H1 (cell line): ENCODE results near the gene SLC6A2. TPM values are rescaled to one million over a fixed set of nuclear protein-coding genes. Genes with fewer than 3 reads are reported as not detected.

Experiments
- CTCF ChIA-PET: fragments of 300-600 bp; sonication (Branson Sonifier 250); formaldehyde crosslinking; loops from one replicate; lab custom pipeline; 2021; ENCODE audit not compliant: partially characterized antibody; lab: Charles Lee
- POLR2A ChIA-PET: fragments of 300-600 bp; sonication (Branson Sonifier 250); formaldehyde crosslinking; loops from one replicate; lab custom pipeline; 2021; ENCODE audit warnings: inconsistent platforms; ENCODE audit not compliant: partially characterized antibody; lab: Charles Lee
- DNase-seq, 2 experiments: peaks; one replicate each; pipeline versions ENCODE4 v3.0.0 to v3.0.0-alpha.2; 2010 to 2022; ENCODE audit warnings: low spot score in 2 of 2, low read depth in 1 of 2, mixed read lengths in 1 of 2
- FAIRE-seq: peaks from 2 replicates; lab custom pipeline; 2011; peaks lifted over from hg19 to GRCh38; lab: Jason Lieb, UNC
- H2AFZ ChIP-seq: 2 replicates; pipeline ENCODE4 v1.8.1; 2012; ENCODE audit warnings: low read length, inconsistent platforms
- H2AK5ac ChIP-seq: 2 replicates; pipeline ENCODE4 v1.6.1; 2013; ENCODE audit warnings: low read depth, low read length
- H2BK120ac ChIP-seq: replicated peaks from 2 replicates; pipeline ENCODE3; 2013; ENCODE audit warnings: low read depth, low read length, inconsistent platforms
- H2BK12ac ChIP-seq: 2 replicates; pipeline ENCODE4 v1.6.1; 2013; ENCODE audit warnings: low read depth, low read length
- H2BK15ac ChIP-seq: 2 replicates; pipeline ENCODE4 v1.6.1; 2013; ENCODE audit warnings: low read length
- H2BK20ac ChIP-seq: 2 replicates; pipeline ENCODE4 v1.6.1; 2013; ENCODE audit warnings: low read length
- H2BK5ac ChIP-seq: 2 replicates; pipeline ENCODE4 v1.6.1; 2013; ENCODE audit warnings: low read depth, low read length
- H3K14ac ChIP-seq: 2 replicates; pipeline ENCODE4 v1.6.1; 2013; ENCODE audit warnings: inconsistent platforms; ENCODE audit not compliant: insufficient read length
- H3K18ac ChIP-seq: 2 replicates; pipeline ENCODE4 v1.6.1; 2013; ENCODE audit warnings: low read length; ENCODE audit errors: extremely low read depth
- H3K23ac ChIP-seq: 2 replicates; pipeline ENCODE4 v1.6.1; 2013; ENCODE audit warnings: inconsistent platforms; ENCODE audit not compliant: insufficient read length
- H3K23me2 ChIP-seq: 2 replicates; pipeline ENCODE4 v1.6.1; 2013; ENCODE audit warnings: low read depth, low read length
- H3K27ac ChIP-seq: 2 replicates; pipeline ENCODE4 v1.6.1; 2011; ENCODE audit warnings: low read depth, low read length, inconsistent platforms
- H3K27me3 ChIP-seq, 4 experiments: replicated peaks in 1 of 4; 1 replicate in 1 of 4; 2 replicates in 3 of 4; pipeline versions ENCODE4 v1.6.1 to v1.8.1; 2011 to 2013; ENCODE audit warnings: low read length in 3 of 4, mild to moderate bottlenecking in 3 of 4, inconsistent platforms in 2 of 4, mixed read lengths in 2 of 4, moderate library complexity in 1 of 4; ENCODE audit not compliant: control insufficient read depth in 3 of 4, insufficient read depth in 3 of 4; ENCODE audit errors: extremely low read depth in 1 of 4
- H3K36me3 ChIP-seq, 4 experiments: 2 replicates each; pipeline versions ENCODE4 v1.6.1 to v1.8.1; 2011 to 2013; ENCODE audit warnings: mild to moderate bottlenecking in 4 of 4, low read length in 3 of 4, moderate library complexity in 2 of 4, control low read depth in 1 of 4, inconsistent platforms in 1 of 4; ENCODE audit not compliant: insufficient read depth in 4 of 4, control insufficient read depth in 2 of 4
- H3K4ac ChIP-seq: replicated peaks from 2 replicates; pipeline ENCODE3; 2013; ENCODE audit warnings: low read length, low read depth, mixed read lengths, inconsistent platforms; ENCODE audit not compliant: insufficient read length
- H3K4me1 ChIP-seq, 4 experiments: replicated peaks in 1 of 4; 1 replicate in 1 of 4; 2 replicates in 3 of 4; pipeline versions ENCODE4 v1.6.1 to v1.8.1; 2011 to 2013; ENCODE audit warnings: low read length in 3 of 4, inconsistent platforms in 2 of 4, mixed read lengths in 1 of 4; ENCODE audit not compliant: insufficient read depth in 4 of 4, control insufficient read depth in 3 of 4
- H3K4me2 ChIP-seq, 2 experiments: 2 replicates each; pipeline versions ENCODE4 v1.6.1 to v1.8.1; 2011 to 2013; ENCODE audit warnings: low read depth in 2 of 2, low read length in 2 of 2, control low read depth in 1 of 2, inconsistent platforms in 1 of 2, mild to moderate bottlenecking in 1 of 2; ENCODE audit not compliant: insufficient read depth in 1 of 2
- H3K4me3 ChIP-seq, 4 experiments: fragments of 200-600, 300-600 bp in 1 of 4; sonication (generic), shearing (Covaris generic), sonication (Bioruptor Twin) in 1 of 4; 2 replicates each; pipeline versions ENCODE4 v1.5.1 to v1.8.1; 2011 to 2016; ENCODE audit warnings: low read length in 4 of 4, low read depth in 3 of 4, control low read depth in 2 of 4, inconsistent platforms in 2 of 4, mild to moderate bottlenecking in 2 of 4, mixed read lengths in 1 of 4, moderate library complexity in 1 of 4; ENCODE audit not compliant: insufficient read depth in 2 of 4; ENCODE audit errors: extremely low read depth in 1 of 4
- H3K56ac ChIP-seq: replicated peaks from 2 replicates; pipeline ENCODE3; 2013; ENCODE audit warnings: low read depth, mild to moderate bottlenecking, mixed read lengths, low read length, inconsistent platforms; ENCODE audit not compliant: insufficient read length
- H3K79me1 ChIP-seq: 2 replicates; pipeline ENCODE4 v1.6.1; 2013; ENCODE audit warnings: low read depth, low read length, control low read depth
- H3K79me2 ChIP-seq, 2 experiments: 2 replicates each; pipeline versions ENCODE4 v1.6.1 to v1.8.1; 2012 to 2013; ENCODE audit warnings: low read length in 2 of 2, mild to moderate bottlenecking in 2 of 2, inconsistent platforms in 1 of 2; ENCODE audit not compliant: insufficient read depth in 2 of 2, control insufficient read depth in 1 of 2
- H3K9ac ChIP-seq, 4 experiments: replicated peaks in 1 of 4; 1 replicate in 1 of 4; 2 replicates in 3 of 4; pipeline versions ENCODE4 v1.6.1 to v1.8.1; 2011 to 2013; ENCODE audit warnings: low read depth in 3 of 4, low read length in 3 of 4, control low read depth in 2 of 4, mild to moderate bottlenecking in 2 of 4, moderate library complexity in 2 of 4, inconsistent platforms in 1 of 4; ENCODE audit errors: extremely low read depth in 1 of 4
- H3K9me3 ChIP-seq, 2 experiments: 2 replicates each; pipeline versions ENCODE4 v1.6.1 to v1.8.1; 2012 to 2013; ENCODE audit warnings: mild to moderate bottlenecking in 2 of 2, moderate library complexity in 2 of 2, control low read depth in 1 of 2, inconsistent platforms in 1 of 2, low read depth in 1 of 2, low read length in 1 of 2, mixed read lengths in 1 of 2; ENCODE audit not compliant: insufficient read depth in 2 of 2
- H4K20me1 ChIP-seq, 2 experiments: replicated peaks in 1 of 2; 2 replicates each; pipeline versions ENCODE3 to v1.8.1; 2011 to 2013; ENCODE audit warnings: inconsistent platforms in 2 of 2, low read length in 2 of 2, mild to moderate bottlenecking in 1 of 2; ENCODE audit not compliant: insufficient read depth in 2 of 2, control insufficient read depth in 1 of 2
- H4K5ac ChIP-seq: 2 replicates; pipeline ENCODE4 v1.6.1; 2013; ENCODE audit warnings: low read length, low read depth, mixed read lengths, inconsistent platforms; ENCODE audit not compliant: insufficient read length
- H4K8ac ChIP-seq: 2 replicates; pipeline ENCODE4 v1.8.0; 2013; ENCODE audit warnings: mild to moderate bottlenecking, moderate library complexity, low read length, inconsistent platforms; ENCODE audit not compliant: insufficient read depth; ENCODE audit errors: extremely low read depth
- H4K91ac ChIP-seq: replicated peaks from 2 replicates; pipeline ENCODE3; 2013; ENCODE audit warnings: low read length, mixed read lengths, inconsistent platforms; ENCODE audit not compliant: insufficient read length
- NRF1 ChIP-seq: IDR thresholded peaks from 2 replicates; pipeline ENCODE4 v1.6.1; 2011; ENCODE audit warnings: mild to moderate bottlenecking, low read depth, low read length, improper control_type of control experiment
- SP2 ChIP-seq: IDR thresholded peaks from 2 replicates; pipeline ENCODE4 v1.6.1; 2012; ENCODE audit warnings: mild to moderate bottlenecking, low read length, inconsistent platforms
- WGBS, 2 experiments: shearing (Covaris generic) in 1 of 2; methylation state at CpG; one replicate each; pipeline versions ENCODE4 v1.1.6 to v1.1.7; 2013 to 2015; ENCODE audit warnings: low lambda C conversion rate in 2 of 2, mixed read lengths in 2 of 2, inconsistent platforms in 1 of 2, low coverage in 1 of 2, missing lambda C conversion rate in 1 of 2; ENCODE audit not compliant: insufficient replicate concordance in 2 of 2, insufficient coverage in 1 of 2, insufficient read length in 1 of 2; ENCODE audit errors: extremely low coverage in 1 of 2, missing lambda C conversion rate in 1 of 2; 5-methylcytosine and 5-hydroxymethylcytosine counted together
- polyA plus RNA-seq, 7 experiments: library from polyadenylated mRNA; depleted of rRNA in 3 of 7; stranded (reverse) in 5 of 7; unstranded in 2 of 7; fragments of >200 nt in 5 of 7; fragments of 200-250 nt in 2 of 7; gene quantifications; 1 replicate in 5 of 7; 2 replicates in 1 of 7; 4 replicates in 1 of 7; pipeline versions ENCODE4 v1.2.1 to v1.2.3, GENCODE V29; 2011 to 2013; ENCODE audit warnings: missing spikeins in 2 of 7, mixed read lengths in 2 of 7
- total RNA-seq: library from RNA; stranded (reverse); fragmentation: NEBNext Ultra II Directional; extraction: Animal tissue kit (Norgen Biotek cat#: 25700); gene quantifications from 2 replicates; pipeline ENCODE4 v1.2.1, GENCODE V29; 2021

Gene SLC6A2
- total and polyA plus RNA-seq, 2 of the 8 experiments (the other 6 are each of a cell fraction or from before 2014, with no cell fraction given), result 0.35 TPM; not detected in 1

GRCh38 chr16:55663225-55663624 lies 7.4 kb downstream of the SLC6A2 start:
- no peak overlapping the region for H2BK15ac ChIP-seq
- H3K23ac ChIP-seq, result no peak overlapping the region
- H3K4me3 ChIP-seq, result no peak overlapping the region
- no peak overlapping the region for H3K9ac ChIP-seq
- no peak overlapping the region for H3K4me2 ChIP-seq
- H3K79me2 ChIP-seq, result no peaks in the 10 kb centered on the region
- H2BK120ac ChIP-seq, result no peak overlapping the region
- no peak overlapping the region for H3K56ac ChIP-seq
- H3K27ac ChIP-seq, result no peak overlapping the region
- no peaks in the 10 kb centered on the region for H3K9me3 ChIP-seq
- peaks cover 0 to 6% (median 3%) of the 10 kb centered on the region in 4 experiments; a peak in 3 of 7 replicates for H3K4me1 ChIP-seq
- TF ChIP-seq SP2 (no peak), NRF1 (no peak)
- no peak overlapping the region for H2BK20ac ChIP-seq
- POLR2A ChIA-PET, result no interaction called here
- no peak for DNase-seq
- no peak overlapping the region for H2AK5ac ChIP-seq
- WGBS, 2 experiments, result 92% methylated on average over 1 of the region's 1 CpG; no CpG with 5 or more reads in 1 of the 2 experiments
- no peak overlapping the region for H2AFZ ChIP-seq
- H4K8ac ChIP-seq, result no peak overlapping the region
- no peak for FAIRE-seq
- CTCF ChIA-PET, result interaction anchor here (1.0 to 2.9 kb wide), 4 partner anchors 18 to 198 kb away, joined by 3 to 10 read pairs (median 6); no protein-coding TSS in a partner anchor
- no peak overlapping the region for H3K14ac ChIP-seq
- H2BK5ac ChIP-seq, result no peak overlapping the region
- H3K36me3 ChIP-seq, result no peaks in the 10 kb centered on the region
- no peak overlapping the region for H3K4ac ChIP-seq
- H3K27me3 ChIP-seq, result peaks cover 0 to 10% (median 4%) of the 10 kb centered on the region in 4 experiments; a peak in 3 of 7 replicates
- no peak overlapping the region for H3K18ac ChIP-seq
- no peak overlapping the region for H4K5ac ChIP-seq
- H2BK12ac ChIP-seq, result no peak overlapping the region
- H4K20me1 ChIP-seq, result no peaks in the 10 kb centered on the region
- no peaks in the 10 kb centered on the region; the same call in 1 of the 2 replicates for H3K23me2 ChIP-seq
- H4K91ac ChIP-seq, result no peak overlapping the region
- H3K79me1 ChIP-seq, result no peaks in the 10 kb centered on the region
